Right atrium auricular region (tissue), 2 donors: ENCODE data around the gene AOPEP. TPM values are rescaled to one million over a fixed set of nuclear protein-coding genes. Genes with fewer than 3 reads are reported as not detected.
A peak's percentile ranks its signal among the peaks of the same experiment; 100 is the strongest.

Experiments used
- DNase-seq: peaks from one replicate; pipeline ENCODE4 v3.0.0-alpha.2; 2019; ENCODE audit warnings: low spot score
- H3K27ac ChIP-seq, 2 donors: fragments of 200-600 bp; sonication (generic); 1 replicate in 1 of 2; 2 replicates in 1 of 2; pipeline ENCODE4 v1.5.1; 2016 to 2019
- H3K27me3 ChIP-seq, 2 donors: fragments of 200-600 bp; sonication (generic); one replicate each; pipeline versions ENCODE4 v1.5.1 to v1.6.0; 2017 to 2019
- H3K36me3 ChIP-seq: fragments of 200-600 bp; sonication (generic); one replicate; pipeline ENCODE4 v1.5.1; 2016
- H3K4me1 ChIP-seq, 2 donors: fragments of 200-600 bp; sonication (generic); one replicate each; pipeline versions ENCODE4 v1.5.1 to v1.6.0; 2017 to 2019
- H3K4me3 ChIP-seq, 2 donors: fragments of 200-600 bp; sonication (generic); 1 replicate in 1 of 2; 2 replicates in 1 of 2; pipeline ENCODE4 v1.5.1; 2017 to 2019; ENCODE audit warnings: mild to moderate bottlenecking in 1 of 2, moderate library complexity in 1 of 2
- H3K9me3 ChIP-seq, 2 donors: fragments of 200-600 bp; sonication (generic); one replicate each; pipeline ENCODE4 v1.5.1; 2019
- total RNA-seq, 2 donors: library from RNA; depleted of rRNA; stranded (reverse); fragments of >200 nt; gene quantifications; one replicate each; pipeline ENCODE4 v1.1.0, GENCODE V29; 2016
- TF ChIP-seq, protein P1 (sequence below), 2 donors: fragments of 200-600 bp; sonication (generic); IDR thresholded peaks; one replicate each; pipeline ENCODE4 v1.5.1; 2019; ENCODE audit warnings: antibody characterized with exemption in 2 of 2

The AOPEP gene
- total RNA-seq, 2 donors from 2014 or later = 262 to 314 TPM

DNA sequence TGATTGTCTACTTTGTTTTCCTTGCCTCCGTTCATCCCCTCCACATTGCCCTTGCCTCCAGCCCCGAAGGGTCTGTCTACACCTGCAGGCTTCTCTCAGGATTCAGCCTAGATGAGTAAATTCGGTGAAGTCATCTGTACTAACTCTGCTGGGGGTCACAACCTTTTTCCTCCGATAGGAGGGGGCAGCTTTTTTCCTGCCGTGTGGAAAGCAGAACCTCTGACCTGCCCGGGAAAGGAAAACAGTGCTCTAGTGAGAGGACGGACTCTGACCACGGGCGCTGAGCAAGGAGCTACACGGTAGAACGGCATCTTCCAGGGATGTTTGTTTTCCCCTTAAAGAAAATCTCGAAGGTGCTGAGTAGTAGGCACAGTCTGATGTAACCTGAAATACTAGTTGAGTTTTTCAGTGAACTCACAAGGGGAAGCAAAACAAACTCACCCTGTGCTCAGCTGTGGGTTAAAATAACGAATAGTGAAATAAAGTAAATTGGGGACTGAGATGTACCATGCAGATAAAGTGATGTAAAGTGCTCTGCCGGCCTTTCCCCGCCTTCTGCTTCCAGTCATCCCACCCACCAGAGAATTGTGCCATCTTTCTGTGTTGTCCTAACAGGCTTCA, 281.8 kb downstream of the AOPEP start:
- Histone ChIP-seq H3K27ac (peak overlapping the region; percentile 99 to 100), H3K4me1 (peaks cover 0 to 47% of the 10 kb centered on the region in 2 donors), H3K9me3 (no peaks in the 10 kb centered on the region), H3K36me3 (peaks cover 58% of the 10 kb centered on the region), H3K4me3 (peak overlapping the region; percentile 82 to 88), H3K27me3 (no peaks in the 10 kb centered on the region)
- no peak for DNase-seq
- TF ChIP-seq, protein P1, sequence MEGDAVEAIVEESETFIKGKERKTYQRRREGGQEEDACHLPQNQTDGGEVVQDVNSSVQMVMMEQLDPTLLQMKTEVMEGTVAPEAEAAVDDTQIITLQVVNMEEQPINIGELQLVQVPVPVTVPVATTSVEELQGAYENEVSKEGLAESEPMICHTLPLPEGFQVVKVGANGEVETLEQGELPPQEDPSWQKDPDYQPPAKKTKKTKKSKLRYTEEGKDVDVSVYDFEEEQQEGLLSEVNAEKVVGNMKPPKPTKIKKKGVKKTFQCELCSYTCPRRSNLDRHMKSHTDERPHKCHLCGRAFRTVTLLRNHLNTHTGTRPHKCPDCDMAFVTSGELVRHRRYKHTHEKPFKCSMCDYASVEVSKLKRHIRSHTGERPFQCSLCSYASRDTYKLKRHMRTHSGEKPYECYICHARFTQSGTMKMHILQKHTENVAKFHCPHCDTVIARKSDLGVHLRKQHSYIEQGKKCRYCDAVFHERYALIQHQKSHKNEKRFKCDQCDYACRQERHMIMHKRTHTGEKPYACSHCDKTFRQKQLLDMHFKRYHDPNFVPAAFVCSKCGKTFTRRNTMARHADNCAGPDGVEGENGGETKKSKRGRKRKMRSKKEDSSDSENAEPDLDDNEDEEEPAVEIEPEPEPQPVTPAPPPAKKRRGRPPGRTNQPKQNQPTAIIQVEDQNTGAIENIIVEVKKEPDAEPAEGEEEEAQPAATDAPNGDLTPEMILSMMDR (IDR thresholded peaks at IDR 0.05) = no peak

DNA sequence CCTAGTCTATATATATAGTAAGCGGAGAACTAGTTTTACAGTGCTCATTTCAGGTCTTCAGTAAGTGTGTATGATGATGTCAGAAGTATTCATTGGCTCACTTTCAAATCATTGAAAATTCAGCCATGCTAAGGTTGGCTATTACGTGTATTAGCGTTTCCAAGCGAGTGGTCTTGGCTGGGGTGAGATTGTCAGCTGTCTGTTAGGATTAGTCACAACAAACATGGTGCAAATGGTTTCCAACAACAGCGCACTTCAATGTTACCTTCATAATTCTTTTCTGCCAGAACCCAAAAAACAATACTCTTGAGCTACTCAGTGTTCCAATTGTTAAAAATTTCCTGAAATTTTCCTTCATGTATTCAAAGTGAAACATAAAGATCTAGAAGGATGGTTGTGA, 283.0 kb downstream of the AOPEP start:
- Histone ChIP-seq H3K36me3 (peaks cover 67% of the 10 kb centered on the region), H3K4me1 (peaks cover 0 to 50% of the 10 kb centered on the region in 2 donors), H3K9me3 (no peaks in the 10 kb centered on the region), H3K27me3 (no peaks in the 10 kb centered on the region), H3K27ac (peak overlapping the region; percentile 99 to 100), H3K4me3 (peak overlapping the region in 1 of 2 donors; percentile 88)
- TF ChIP-seq, protein P1 (IDR thresholded peaks at IDR 0.05) = no peak
- DNase-seq = no peak

DNA sequence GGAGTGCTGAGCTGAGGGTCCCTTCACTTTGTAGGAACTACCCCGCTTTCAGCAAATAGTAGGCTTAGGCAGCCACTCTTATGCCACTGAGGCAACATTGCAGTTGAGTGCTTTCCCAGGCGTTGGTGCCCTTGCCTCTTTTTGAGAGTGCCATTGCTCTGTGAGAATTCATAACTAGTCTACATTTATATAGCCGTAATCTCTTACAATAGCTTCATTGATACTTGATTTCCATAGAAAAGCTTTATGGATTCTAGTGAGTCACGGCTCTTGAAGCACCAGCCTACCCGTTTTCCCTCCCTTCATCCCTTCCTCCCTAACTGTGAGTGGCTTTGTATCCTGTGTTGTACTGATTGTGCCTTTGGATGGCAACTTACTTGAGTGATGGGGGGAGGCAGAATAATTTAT, 283.9 kb downstream of the AOPEP start:
- H3K4me1 ChIP-seq = peaks cover 0 to 55% of the 10 kb centered on the region in 2 donors
- H3K27ac ChIP-seq = peak overlapping the region; percentile 99 to 100
- no peak overlapping the region for H3K4me3 ChIP-seq
- no peaks in the 10 kb centered on the region for H3K9me3 ChIP-seq
- peaks cover 74% of the 10 kb centered on the region for H3K36me3 ChIP-seq
- no peaks in the 10 kb centered on the region for H3K27me3 ChIP-seq
- no peak for DNase-seq
- TF ChIP-seq, protein P1 (IDR thresholded peaks at IDR 0.05) = no peak

DNA sequence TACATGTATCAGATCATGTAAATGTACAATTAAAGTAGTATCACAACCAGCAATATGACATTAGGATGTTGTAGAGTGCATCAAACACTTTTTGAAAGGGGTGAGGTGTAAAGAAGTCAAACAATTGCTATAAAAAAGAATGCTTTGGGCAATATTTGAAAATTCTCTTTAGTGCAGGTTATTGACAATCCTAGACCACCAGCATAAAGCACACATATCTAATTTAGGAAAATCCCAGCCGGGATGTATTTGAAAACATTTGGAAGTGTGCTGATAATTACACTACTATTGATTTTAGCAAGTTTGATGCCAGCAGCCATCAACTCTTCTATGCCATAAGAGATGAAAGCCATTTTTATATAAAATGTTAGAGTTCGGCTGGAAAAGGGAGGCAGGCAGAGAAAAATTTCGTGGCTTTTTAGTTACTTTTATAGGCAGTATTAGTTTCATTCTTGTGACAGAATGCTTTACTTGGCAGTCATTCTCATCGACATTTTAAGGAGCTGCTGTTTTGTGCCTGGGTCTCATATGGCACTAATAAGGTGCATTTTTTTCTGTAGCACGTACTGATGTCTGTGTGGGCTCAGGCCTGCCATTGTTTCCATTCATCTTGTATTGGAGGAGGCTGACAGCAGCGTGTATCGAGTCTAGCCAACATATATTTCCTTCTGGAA, 285.7 kb downstream of the AOPEP start:
- DNase-seq = no peak
- Histone ChIP-seq H3K4me3 (no peak overlapping the region), H3K27me3 (no peaks in the 10 kb centered on the region), H3K4me1 (peaks cover 0 to 69% of the 10 kb centered on the region in 2 donors), H3K36me3 (peaks cover 81% of the 10 kb centered on the region), H3K27ac (peak overlapping the region; percentile 99 to 100), H3K9me3 (no peaks in the 10 kb centered on the region)
- TF ChIP-seq, protein P1 (IDR thresholded peaks at IDR 0.05) = no peak

DNA sequence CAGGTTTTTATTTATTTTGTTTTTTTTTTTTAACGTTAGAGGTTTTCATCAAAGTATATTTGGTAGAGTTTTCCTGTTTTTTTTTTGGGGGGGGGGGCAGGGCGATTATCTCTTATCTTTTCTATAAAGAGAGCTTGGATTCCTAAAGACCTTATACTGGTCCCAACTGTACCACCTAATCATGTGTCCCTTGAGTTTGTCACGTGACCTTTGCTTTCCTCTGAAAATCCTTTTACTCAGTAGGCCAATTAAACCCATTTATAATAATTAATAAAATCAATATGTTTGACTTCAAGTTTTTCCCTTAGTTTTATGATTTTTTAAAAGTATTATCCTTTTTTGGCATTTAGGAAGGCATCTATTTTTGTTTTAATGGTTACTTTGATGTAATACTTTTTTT, 286.4 kb downstream of the AOPEP start:
- peaks cover 0 to 76% of the 10 kb centered on the region in 2 donors for H3K4me1 ChIP-seq
- TF ChIP-seq, protein P1 (IDR thresholded peaks at IDR 0.05) = no peak
- H3K27ac ChIP-seq = peak overlapping the region; percentile 99 to 100
- no peaks in the 10 kb centered on the region for H3K27me3 ChIP-seq
- DNase-seq = no peak
- H3K9me3 ChIP-seq = no peaks in the 10 kb centered on the region
- peaks cover 81% of the 10 kb centered on the region for H3K36me3 ChIP-seq
- no peak overlapping the region for H3K4me3 ChIP-seq
